GM18867 (cell line): Measurements from ENCODE around the gene KCNQ1.

Experiments used
- ATAC-seq: cut with Tn5 transposase; IDR thresholded peaks from one replicate; pipeline ENCODE4 v1.9.1; 2021; ENCODE audit warnings: mild to moderate bottlenecking, moderate library complexity; ENCODE audit not compliant: unreplicated experiment

Gene KCNQ1

DNA sequence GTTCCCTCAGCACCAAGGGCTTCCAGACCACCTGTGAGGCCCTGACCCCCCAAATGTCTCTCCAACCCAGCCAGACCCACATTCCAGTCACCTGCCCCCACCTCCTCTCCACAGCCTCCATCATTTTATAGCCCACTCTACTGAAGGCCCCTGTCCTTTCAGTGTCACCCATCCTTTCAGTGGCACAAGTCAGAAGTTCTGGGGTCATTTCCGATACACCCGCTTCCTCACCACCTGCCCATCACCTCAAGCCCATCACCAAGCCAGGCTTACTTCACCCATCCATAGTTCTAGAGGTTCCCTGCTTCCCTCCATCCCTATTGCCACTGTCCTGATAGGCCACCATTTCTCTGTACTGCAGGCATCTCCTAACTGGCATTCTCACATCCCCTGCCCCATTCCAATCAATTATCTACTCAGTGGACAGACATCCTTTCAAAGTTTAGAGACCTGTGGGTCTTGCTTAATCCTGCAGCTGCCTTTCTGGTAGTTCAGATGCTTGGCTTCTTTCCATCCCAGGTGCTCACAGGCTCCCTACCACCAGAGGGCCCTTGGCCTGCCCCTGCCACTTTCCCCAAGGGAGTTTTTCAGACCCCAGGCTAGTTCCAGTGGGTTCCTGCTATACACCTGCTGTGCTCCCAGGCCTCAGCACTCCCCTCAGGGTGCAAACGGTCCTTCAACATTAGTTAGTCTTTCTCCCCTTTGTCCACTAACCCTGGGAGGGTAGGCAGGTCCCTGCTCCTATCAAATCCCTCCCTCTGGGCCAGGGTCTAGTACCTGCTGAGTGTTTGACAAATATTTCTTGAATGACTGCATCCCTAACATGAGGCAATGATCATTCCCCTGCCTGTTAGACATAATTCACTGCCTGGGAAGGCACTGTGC, 247.4 kb downstream of the KCNQ1 start:
- ATAC-seq, result no peak

DNA sequence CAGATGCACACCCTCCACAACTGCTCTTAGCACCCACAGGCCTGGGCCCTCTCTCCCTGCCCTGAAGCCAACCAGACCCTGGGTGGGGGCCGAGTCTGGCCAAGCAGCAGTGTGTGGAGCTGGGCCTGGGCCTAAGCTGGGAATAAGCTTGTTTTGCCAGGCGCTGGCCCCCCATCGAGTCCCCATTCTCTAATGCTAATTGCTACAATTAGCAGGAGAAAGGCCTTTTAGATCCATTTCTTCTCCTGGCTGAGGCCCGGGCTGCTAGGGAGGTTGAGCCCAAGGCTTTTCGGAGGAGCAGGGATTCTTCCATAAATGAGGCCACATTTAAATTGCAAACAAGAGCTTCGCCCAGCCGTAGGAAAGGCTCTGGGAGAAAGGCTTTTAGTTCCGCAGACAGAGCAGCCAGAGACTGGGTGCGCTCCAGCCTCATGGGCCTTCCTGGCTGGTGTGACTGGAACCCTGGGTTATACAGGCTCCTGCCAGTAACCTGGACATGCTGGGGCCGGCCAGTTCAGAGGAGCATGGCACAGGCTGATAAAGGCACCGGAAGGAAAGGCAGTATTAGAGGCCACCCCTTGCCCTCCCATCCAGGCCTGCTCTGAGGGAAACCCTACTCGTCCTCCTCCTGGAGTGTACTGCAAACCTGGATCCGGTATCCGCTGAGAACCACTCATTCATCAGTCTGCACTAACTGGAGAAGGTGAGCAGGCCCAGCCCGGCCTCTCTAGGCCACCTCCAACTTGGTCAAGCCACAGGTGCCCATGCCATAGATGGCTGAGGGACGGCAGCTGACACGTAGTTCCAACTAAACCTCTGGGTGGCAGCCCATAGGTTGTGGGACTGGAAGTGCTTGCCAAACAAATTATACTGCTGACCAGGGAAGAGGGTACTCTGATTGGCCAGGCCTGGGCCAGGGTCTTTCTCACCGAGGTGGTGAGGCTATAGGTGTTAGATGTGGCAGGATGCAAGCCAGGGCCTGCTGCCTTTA, 248.8 kb downstream of the KCNQ1 start:
- no peak for ATAC-seq

DNA sequence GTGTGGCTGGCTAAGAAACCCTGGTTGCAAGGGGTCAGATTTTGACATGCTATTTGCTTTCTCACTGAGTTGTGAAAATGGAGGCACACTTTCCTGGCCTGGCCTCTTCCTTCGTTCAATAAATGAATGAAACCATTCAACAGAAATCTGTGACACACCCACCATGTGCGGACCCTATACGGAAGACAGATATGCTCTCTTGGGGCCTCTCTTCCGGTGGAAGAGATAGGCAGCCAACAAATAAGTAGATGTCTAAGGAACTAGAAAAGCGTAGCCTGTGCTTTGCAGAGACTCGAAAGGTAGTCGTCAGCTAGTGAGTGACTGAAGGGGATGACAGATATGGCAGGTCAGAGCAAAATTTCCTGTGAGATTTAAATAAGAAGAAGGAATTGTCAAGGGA, 249.7 kb downstream of the KCNQ1 start:
- ATAC-seq, result no peak

DNA sequence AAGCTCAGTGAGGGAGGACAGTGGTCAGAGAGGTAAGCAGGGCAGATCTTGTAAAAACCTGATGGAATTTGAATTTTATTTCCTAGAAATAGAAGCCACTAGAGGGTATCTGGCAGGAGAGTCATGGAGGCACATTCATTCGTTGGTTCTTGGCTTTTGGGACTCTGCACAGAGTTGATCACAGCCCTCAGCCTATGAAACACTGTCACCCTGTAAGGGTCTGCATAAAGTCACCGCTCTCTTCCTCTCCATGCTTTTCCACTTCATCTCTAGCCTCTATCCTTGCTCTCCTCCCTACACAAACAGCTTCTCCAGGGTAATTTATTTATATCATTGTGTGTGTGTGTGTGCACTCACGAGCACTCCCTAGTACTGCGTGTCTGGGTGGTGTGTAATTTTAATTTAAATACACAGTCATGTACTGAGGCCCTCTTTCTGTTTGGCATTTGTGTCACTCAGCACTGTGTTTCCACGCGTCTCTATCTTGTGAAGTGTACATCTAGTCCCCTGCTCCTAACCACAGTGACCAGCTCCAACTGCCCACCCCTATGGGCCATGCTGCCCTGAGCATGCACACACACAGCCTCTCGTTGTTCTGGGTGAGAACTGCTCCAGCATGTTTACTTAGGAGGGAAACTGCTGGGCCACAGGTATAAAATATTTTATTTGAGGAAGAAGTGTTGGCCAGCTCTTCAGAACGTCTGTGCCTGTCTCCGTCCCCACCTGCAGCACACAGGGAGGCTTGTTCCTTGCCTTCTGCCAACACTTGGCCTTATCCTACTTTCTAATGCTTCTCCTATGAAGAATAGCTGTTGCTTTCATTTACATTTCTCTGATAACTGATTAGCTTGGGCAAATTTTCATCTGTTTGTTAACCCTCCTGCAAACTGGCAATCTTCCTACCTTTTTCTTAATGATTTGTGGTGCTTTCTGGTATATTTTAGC, 250.5 kb downstream of the KCNQ1 start:
- ATAC-seq, result no peak

DNA sequence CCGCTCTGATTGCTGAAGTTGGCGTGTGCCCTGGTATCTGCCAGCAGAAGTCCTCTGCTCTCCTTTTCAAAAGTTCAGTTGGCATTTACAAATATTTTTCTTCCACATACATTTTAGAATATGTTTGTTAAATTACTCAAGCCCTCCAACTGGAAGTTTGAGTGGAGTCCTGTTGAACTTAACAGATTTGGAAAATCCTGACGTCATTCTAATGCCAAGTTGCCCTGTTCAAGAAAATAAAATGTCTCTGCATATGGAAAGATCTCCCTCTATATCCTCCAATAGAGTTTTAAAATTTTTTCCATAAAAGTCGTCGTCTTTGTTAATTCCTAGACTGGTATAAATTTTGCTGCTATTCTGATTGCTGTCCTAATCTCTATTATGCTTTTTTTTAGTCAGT, 251.6 kb downstream of the KCNQ1 start:
- no peak for ATAC-seq

DNA sequence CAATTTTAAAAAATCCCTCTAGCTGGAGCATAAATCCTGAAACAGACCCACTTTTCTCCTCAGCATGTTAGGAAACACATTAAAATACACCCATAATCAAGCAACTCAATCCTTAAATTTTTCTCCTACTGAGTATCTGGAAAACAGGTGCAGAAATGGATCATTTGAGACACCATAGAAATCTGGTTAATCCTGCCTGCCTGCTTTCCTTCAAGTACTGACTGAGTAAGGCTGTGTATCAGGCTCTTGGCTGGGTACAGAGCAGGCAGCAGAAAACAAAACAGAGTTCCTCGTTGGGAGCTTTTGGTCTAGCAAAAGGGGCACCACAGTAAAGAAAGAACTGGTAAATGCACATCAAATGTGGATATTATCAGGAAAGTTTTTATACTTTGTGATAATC, 253.1 kb downstream of the KCNQ1 start:
- ATAC-seq, result no peak

DNA sequence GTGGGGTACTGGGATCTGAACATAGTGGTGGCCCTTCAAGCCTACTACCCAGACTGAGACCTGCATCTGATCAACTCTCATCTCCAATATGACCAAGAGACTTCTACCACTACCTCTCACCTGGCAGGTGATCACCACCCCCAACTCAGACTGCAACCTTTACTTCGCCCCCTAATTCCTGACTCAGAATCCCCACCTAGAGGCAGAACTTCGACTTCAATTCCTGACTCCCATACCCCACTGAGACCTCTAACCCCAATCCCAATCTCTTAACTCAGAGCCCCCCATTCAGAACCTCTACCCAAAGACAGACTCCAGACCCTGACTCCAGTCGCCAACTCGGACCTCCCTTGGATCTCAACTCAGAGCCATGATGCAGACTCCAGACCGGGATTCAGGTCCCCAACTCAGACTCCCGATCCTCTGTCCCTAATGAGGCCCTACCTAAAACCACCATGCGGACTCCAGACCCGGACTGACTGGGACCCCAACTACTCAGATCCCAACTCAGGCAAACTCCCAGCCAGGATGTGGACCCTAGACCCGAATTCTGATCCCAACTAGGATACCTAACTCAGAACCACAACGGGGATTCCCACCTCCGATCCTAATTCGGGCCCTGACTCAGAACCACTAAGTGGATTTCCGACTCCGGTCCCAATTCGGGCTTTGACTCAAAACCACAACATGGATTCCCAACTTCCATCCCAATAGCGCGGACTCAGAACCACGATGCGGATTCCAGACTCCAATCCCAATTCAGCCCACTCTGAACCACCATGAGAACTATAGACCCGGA, 253.8 kb downstream of the KCNQ1 start:
- ATAC-seq, result no peak

DNA sequence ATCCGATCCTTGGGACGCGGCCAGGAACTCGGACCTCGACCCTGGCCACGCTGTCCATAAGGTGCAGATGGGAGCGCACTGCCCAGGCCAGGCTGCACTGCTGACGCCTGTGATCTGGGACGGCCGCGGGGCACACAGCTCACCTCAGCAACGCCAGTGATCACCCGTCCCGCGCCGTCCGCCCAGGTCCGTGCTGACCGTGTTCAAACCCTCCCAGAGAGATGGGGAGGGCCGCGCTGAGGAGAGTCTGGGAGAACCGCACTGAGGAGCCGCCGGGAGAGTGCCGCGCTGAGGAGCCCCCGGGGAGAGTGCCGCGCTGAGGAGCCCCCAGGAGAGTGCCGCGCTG, 254.3 kb downstream of the KCNQ1 start:
- ATAC-seq, result peak; percentile 12

DNA sequence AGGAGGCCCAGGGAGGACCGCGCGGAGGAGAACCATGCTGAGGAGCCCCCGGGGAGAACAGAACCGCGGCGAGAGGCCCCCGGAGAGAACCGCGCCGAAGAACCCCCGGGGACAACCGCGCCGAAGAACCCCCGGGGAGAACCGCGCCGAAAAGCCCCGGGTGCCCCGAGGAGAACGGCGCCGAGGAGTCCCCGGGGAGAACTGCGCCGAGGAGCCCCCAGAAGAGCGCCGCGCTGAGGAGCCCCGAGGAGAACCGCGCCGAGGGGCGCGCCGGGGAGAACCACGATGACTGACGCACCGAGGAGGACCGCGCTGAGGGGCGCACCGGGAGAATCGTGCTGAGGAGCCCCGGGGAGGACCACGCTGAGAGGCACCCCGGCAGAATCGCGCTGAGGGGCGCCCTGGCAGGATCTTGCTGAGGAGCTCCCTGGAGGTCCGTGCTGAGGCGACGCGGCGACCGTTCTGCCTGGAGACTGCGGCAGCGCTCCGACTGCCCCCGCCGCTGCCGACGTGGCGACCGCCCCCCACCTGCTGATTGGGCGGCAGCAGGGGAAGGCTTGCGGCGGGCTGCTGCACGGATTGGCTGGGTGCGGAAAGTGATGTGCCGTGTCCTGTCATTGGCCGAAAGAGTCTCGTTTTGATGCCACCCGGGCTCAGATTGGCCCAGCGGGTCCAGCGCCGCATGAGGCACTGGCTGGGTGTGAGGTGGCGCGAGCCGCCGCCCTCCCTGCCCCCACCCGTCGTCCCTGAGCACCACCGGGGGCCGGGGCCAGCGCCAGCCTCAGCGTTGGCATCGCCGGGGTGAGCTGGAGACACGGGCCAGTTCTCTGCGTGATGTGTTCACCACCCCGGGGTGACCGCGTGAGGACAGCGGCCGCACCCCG, 255.0 kb downstream of the KCNQ1 start, which contains the start of gene KCNQ1OT1:
Gene KCNQ1OT1, minus strand, starts transcription at position 464 of the 884 bp plus-strand sequence.
- peak; percentile 90 for ATAC-seq

DNA sequence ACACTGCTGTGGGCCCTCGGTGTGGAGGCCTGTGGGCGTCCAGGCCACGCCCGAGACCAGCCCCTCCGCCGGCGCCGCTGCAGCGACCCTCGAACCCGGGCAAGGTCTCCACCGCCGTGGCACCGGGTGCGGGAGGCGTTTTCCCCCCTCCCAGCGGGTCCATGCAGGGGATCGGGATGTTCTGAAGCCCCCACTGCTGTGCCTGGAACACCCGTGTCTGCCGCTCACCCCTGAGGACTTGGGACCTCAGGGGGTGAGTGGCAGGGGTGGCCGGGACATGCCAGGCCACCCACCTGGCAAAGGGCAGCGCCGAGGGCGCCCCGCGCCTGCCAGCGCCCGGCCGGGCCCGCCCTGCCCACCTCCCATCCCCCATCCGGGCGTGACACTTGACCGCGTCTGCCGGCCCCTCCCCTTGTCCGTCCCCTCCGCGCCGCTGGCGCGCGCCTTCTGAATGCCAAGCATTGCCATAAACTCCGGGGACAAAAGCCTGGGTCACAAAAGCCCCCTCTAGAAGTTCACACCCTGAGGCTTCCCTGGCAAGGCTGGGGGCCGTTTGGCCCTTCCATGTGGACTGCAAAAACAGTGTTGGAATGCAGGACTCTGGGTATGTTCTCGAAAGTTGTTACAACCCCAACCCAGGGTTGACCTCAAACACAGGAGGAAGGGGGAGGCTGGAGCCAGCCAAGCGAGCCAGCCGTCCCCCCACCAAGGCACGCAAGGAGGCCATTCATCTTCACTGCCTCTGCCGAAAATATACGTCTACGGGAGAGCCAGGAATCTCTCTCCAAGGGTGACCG, 255.8 kb downstream of the KCNQ1 start:
- no peak for ATAC-seq

DNA sequence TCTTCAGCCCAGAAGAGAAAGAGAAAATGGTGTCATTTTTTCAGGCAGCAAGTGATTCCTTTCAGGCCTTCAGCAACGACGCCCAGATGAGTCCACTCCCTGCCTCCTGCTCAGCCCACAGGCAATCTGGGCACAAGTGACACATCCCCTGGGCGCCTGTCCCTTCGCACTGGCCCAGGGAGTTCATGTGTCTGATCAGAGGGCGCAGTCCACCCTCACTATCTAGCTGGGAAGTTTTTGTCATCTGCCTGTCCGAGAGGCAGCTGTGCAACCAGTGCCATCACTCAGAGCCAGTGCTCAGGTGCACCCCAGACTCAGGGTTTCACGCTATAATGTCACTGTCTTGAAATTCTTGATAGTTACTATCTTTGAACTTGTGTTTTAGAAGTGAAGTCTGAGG, 256.4 kb downstream of the KCNQ1 start:
- no peak for ATAC-seq

DNA sequence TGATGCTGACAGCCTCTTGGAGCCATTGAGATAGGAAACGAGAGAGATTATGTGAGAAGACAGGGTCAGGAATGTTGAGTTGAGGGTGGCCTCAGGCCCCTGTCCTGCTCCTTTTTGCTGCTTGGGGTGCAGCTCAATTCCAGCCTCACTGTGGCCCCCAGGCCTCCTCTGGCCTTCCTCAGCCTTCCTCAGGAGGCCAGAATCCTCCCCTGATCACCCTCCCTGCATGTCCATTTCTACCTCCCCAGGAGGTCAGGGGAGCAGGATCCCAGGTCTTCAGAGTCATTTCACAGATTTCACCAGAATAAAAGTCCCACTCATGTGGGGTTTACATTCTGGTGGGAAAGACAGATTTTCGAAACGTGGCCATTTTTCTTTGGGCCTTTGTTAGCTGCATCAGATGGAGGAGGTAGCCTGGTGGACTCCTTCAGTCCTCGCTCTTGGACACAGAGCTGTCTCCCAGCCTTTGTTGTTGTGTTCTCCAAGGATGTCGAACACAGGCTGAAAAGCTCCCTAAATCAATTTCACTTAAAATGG, 257.2 kb downstream of the KCNQ1 start:
- ATAC-seq, result no peak

DNA sequence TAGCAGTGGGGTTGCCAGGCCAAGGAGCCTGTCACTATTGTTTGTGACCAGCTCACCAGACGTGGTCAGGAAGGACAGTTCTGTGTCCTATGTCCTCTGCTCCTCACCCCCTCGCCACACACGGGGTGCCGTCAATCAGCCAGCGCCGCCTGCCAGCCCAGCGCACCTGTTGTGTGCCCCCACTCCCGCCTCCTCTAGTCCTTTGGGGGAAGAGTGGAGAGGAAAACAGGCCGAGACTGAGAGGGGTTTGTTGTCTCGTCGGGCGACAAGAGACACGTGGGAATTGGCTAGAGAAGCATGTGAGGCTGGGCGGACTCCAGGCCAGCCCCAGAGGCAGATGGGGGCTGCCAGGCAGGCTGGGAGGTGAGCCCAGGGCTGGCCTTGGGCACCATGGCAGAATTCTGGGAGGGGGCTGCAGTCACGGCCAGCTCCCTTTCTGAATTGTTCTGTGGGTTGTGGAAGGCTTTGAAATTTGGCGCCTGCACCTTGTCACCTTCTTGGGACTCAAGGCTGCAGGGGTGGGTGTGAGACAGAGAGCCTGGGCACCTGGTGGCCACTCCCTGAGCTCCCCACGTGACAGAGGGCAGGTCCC, 258.1 kb downstream of the KCNQ1 start:
- no peak for ATAC-seq

DNA sequence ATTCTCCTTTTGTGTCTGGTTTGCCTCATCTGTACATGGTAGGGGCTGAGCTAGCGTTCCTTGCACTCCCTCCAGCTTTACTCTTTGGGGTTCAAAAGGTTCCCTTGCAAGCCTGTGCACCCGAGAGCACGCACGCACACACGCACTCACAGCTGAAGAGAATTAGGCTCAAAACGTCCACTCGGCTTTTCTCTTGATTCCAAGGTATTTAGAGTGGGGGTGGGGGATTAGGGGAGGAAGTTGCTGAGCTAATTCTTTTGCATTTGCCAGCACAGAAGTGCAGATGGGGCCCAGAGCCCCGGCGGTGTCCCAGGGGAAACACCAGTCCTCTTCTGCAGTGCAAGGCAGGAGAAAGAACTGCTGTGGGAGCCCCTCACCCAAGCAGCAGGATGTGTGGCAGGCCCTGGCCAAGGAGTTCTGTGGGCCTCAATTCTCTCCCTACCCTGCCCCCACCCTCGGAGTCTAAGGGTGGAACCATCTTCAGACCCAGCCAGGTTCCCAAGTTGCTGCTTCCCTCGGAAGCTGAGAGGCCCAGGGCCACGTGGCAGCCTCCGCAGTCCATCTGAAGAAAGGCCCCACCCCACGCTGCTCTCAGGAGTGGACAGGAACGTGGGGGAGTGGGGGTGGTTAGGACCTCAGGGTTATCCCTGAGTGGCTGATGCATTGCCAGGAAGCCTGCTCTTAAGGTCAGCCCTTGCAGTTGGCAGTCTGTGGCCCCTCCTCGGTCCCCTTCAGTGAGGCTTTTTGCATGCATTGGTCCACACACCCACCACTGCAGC, 258.7 kb downstream of the KCNQ1 start:
- ATAC-seq, result no peak

DNA sequence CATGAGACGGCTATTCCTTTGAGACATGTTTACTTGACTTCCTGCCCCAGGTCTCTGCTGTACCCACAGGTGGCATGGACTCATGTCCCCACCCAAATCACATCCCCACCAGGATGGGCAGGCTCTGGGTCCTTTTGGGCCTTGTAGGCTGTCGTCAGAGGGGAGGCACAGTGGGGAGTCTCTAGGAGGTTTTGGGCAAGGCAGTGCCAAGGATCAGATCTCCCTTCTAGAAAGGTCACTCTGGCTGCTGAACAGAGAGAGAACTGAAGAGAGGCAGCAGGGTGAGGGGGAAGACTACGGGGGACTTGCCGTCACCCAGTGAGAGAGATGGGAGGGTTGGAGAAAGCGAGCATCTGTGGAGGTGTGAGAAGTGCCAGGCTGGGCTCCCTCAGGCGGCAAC, 259.5 kb downstream of the KCNQ1 start:
- ATAC-seq, result no peak

DNA sequence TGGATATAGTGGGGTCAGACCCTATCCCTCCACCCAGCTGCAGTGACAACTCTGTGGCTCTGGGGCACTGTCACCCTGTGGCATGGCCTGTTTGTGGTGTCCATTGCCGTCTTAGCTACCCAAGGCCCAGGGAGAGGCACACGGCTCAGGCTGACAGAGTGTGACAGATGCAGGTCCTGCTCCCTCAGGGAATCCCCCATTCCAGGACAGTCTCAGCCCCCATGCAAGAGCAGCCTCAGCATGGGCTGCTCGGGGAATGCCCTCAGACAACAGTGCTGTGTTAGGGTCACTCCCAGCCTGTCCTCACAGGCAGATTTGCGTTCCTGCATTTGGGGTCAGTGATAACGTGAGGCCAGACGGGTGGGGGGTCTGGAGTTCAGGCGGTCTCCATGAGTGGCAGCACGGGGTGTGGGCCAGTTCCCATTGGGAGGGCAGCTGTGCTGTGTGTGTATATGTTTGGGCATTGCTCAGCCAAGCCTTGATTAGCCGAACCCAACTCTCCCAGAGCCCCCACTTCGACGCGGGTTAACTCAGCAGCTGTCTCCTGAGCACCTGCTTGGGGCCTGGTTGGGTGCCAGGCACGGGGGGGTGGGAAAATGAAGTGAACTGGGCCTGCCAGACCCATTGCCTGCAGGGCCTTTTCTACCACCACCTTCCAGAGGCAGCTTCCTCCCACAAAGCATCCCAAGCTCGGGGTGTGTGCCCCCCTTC, 260.2 kb downstream of the KCNQ1 start:
- ATAC-seq, result no peak
